HG03342 (cell line): ENCODE measurements around the gene PKN1.

Experiments used
- ATAC-seq: cut with Tn5 transposase; IDR thresholded peaks from one replicate; pipeline ENCODE4 v1.9.1; 2021; ENCODE audit warnings: mild to moderate bottlenecking, moderate library complexity; ENCODE audit not compliant: unreplicated experiment

The PKN1 gene

GRCh38 chr19:14425696-14426138, 7.4 kb upstream of the PKN1 start:
- no peak for ATAC-seq

- ATAC-seq, result no peak
These were observed 5.6 kb upstream of the PKN1 start for GRCh38 chr19:14427461-14427860.

GRCh38 chr19:14428882-14429416, 4.2 kb upstream of the PKN1 start:
- ATAC-seq, result no peak

GRCh38 chr19:14430712-14431111, 2.4 kb upstream of the PKN1 start:
- no peak for ATAC-seq

GRCh38 chr19:14433554-14434501, 722 bp downstream of the PKN1 start:
- ATAC-seq, result peak; percentile 13

GRCh38 chr19:14434543-14435319, 1.6 kb downstream of the PKN1 start:
- no peak for ATAC-seq

GRCh38 chr19:14435320-14436050, 2.4 kb downstream of the PKN1 start:
- ATAC-seq, result no peak

- no peak for ATAC-seq
These were observed 4.6 kb downstream of the PKN1 start for GRCh38 chr19:14437578-14438140.

GRCh38 chr19:14439014-14439413, 5.9 kb downstream of the PKN1 start:
- no peak for ATAC-seq

- peak; percentile 78 for ATAC-seq
These were observed 6.9 kb downstream of the PKN1 start for GRCh38 chr19:14440049-14440448.

GRCh38 chr19:14441041-14441938, 8.2 kb downstream of the PKN1 start:
- no peak for ATAC-seq

- ATAC-seq, result no peak
These were observed 10.0 kb downstream of the PKN1 start for GRCh38 chr19:14442891-14443631.

- ATAC-seq, result no peak
These were observed 10.6 kb downstream of the PKN1 start for GRCh38 chr19:14443632-14444216.

- no peak for ATAC-seq
These were observed 13.4 kb downstream of the PKN1 start for GRCh38 chr19:14446336-14447036.

GRCh38 chr19:14449321-14449720, 16.2 kb downstream of the PKN1 start:
- ATAC-seq, result no peak

GRCh38 chr19:14450168-14450874, 17.2 kb downstream of the PKN1 start:
- ATAC-seq, result no peak

- ATAC-seq, result no peak
These were observed 17.8 kb downstream of the PKN1 start for GRCh38 chr19:14450876-14451275.
